Hematopoietic multipotent progenitor cell treated with erythropoietin and hydrocortisone succinate and interleukin-3 and kit ligand, for 8 days (in vitro differentiated cells): Measurements from ENCODE around the gene NAV3.

ENCODE experiments used
- DNase-seq: peaks from one replicate; pipeline ENCODE4 v3.0.0-alpha.2; 2015

The NAV3 gene

DNA sequence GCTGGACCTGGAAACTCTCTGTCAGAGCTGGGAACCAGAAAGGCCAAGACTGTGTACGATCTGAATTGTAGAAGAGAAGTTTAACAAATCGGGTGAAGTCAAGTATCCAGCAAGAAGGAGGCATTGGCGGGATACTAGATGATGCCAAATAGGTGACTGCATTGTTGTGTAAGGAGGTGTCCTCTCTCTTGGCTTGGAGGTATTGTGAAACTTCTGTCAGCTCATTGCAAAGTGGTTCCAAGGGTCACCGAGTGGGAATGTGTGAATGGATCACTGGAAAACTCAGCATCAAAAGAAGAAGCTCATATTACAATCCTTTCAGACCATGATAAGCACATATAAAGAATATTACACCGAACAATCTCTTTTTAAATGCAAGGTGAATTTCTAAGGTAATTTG, 11.7 kb downstream of the NAV3 start:
- DNase-seq = no peak

GRCh38 chr12:77845831-77846230, 15.1 kb downstream of the NAV3 start:
- no peak for DNase-seq

GRCh38 chr12:77847060-77847541, 16.4 kb downstream of the NAV3 start:
- DNase-seq = no peak

GRCh38 chr12:77847680-77848431, 17.2 kb downstream of the NAV3 start:
- DNase-seq = no peak

- DNase-seq = no peak
These were observed 19.4 kb downstream of the NAV3 start for GRCh38 chr12:77850129-77850528.

DNA sequence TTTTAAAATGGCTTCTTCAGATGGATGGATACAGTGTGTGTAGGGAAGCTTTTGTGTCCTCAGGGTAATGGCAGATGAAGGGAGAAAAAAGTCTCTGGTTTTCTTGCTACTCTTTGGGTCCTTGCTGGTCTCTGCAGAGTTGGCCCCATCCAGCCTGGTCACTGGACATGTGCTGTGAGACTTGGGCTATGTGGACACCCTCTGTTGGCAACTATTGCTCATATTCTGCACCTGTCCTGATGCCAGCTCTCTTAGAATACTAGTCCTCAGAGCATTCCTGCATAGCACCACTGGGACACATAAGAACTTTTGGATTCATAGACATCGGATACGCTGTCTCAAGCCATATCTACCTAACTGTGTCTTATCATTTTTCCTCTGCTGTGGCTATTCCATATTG, 20.0 kb downstream of the NAV3 start:
- DNase-seq = no peak

DNA sequence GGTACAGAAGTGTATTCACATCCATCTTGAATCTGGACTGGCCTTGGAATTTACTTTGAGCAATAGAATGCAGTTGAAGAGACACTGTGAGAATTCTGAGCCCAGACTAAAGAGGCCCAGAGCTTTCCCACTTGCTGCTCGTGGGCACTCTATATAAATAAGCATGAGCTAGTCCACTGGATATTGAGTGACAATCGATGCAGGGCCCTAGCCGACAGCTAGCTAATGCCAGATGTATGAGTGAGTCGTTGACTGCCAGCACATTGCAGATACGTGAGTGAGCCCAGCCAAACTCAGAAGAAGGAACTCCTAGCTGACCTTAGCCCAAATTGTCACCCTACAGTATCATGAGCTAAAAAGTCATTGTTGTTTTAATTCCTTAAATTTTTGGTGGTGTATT, 24.9 kb downstream of the NAV3 start:
- DNase-seq = no peak

- DNase-seq = no peak
These were observed 30.6 kb downstream of the NAV3 start for GRCh38 chr12:77861317-77861716.

DNA sequence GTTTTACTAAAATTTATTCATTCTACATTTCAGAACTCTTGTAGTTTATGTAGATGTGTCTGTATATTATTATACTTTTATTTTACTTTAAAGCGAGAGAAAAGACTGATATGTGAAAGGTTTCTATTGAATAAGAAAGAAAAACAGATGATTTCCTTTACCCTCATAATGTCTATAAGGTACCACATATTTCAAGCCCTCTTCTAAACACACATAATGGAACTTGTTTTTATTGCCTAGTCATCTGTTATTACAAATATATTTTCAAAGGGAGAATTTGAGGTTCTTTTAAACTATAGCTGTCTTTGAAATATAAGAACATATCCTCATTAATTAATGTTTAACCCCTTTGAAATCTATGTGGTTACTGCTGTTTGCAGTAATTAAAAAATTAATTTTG, 34.5 kb downstream of the NAV3 start:
- no peak for DNase-seq

- DNase-seq = no peak
These were observed 48.2 kb downstream of the NAV3 start for GRCh38 chr12:77878901-77879300.

GRCh38 chr12:77882709-77883108, 52.0 kb downstream of the NAV3 start:
- DNase-seq = no peak

DNA sequence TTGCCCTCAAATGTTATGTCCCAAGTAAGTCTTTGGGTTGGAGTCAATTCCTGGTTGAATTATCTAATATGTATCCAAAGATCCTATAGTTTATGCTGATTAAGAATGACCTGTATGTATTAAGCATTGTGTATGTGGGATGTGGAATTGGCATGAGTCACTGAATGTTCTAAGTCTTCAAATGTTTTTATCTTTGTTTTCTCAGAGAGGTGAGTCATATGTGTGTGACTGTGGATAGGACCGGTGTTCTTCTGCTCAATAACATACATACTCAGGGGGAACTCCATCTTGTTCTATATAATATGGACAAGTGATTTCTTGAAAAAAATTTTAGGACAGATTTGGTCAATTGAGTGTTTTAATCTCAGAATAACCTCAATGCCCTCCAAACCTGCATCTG, 57.9 kb downstream of the NAV3 start:
- DNase-seq = no peak

DNA sequence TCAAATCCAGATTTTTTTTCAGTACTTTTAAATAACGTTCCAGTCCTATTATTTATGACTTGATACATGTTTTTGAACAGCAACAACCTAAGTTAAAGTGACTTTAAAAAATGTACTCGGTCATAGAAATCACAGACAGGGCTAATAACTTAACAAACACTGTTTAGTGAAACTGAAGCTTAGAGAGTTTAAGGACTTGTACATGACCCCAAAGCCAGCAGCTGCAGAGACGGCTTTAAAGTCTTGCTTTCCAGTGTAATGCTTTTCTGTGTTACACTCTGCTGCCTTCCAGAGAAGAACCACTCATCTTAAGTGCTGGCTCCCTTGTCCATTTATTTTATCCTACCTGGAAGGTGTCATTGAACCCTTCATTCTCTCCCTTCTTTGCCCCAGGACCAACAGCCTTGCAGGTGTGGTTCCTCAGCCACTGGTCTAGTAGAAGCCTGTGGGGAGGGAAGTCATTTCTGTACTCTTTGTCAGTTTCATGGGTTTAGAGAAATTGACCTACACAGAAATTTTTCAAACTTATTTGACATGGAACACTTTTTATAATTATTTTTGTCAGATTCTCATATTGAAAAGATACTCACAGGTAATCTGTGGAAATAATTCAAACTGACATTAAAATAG, 60.9 kb downstream of the NAV3 start:
- no peak for DNase-seq

- no peak for DNase-seq
These were observed 63.2 kb downstream of the NAV3 start for GRCh38 chr12:77893918-77894317.

DNA sequence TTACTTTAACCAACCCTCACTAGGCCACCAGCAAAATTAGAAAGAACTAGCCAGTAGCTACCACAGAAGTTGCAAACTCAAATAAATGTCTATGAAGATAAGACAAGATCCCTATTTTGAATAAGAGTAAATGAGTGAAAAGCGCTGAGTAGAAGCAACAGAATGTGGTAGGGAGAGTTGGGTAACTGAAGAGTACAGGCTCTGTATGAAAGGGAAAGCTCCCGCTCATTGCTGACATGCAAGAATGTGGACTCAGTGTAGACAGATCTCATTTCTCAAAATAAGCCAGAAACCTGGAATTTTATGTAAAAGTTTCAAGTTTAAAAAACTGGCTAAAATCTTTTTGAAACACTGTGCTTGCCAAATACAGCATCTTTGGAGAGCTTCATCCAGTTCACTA, 63.9 kb downstream of the NAV3 start:
- no peak for DNase-seq

- DNase-seq = no peak
These were observed 65.0 kb downstream of the NAV3 start for GRCh38 chr12:77895699-77896098.

GRCh38 chr12:77907936-77908335, 77.2 kb downstream of the NAV3 start:
- DNase-seq = no peak

DNA sequence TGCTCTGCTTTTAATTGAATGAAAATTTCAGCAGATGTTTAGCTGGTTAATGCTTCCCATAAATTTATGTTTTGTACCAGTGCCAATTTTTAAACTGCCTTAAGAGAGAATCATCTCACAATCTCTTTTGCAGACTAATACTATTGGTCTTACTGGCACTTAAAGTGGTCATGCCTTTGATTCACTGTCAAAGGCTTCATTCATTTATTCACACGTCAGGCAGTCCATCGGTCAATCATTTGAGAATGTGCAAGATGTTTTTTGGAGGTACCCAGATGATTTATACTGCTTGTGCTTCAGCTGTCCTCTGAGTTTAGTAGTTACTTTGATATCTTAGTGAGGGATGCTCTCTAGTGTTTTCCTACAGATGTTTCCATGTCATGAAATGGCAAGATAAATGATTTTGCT, 83.4 kb downstream of the NAV3 start:
- no peak for DNase-seq

DNA sequence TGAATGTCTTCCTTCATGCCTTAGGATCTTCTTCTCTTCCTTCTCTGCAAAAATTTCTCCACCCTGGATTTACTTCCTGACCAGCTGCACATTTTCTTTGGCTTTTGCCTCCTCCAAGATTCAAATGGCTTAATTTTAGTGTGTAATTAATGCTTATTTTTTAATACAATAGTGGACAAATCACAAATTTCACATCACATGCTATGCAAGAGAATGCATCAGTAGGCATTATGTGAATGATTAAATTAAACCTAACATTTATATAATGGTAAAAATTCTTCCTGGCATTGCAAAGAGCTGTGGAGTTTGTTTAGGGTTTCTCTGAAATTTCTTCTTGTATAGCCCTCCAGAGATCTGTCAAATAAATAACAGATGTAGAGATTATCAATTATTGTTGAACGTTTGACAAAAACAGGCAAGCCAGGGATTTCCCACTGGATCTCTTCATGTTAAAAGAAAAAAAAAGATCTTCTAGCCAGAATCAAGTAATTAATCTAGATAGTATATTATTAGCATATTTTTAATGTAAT, 84.4 kb downstream of the NAV3 start:
- DNase-seq = no peak

DNA sequence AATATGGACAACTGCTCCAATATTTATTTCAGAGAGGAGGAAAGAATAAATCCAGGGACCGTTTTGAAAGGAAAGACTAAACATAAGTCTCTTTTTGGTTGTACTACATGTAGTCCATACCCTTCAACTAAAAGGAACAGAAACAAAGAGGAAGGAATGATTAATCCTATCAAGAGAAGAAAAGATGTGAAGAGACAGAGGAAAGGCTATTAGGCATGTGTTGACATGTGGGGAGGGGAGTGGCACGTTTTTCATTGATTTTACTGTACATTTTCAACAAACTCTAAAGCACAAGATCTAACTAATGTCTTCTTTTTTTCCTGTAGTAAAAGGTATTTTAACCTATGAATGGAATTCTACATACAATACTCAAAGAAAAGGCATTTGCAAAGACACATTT, 85.6 kb downstream of the NAV3 start:
- no peak for DNase-seq

DNA sequence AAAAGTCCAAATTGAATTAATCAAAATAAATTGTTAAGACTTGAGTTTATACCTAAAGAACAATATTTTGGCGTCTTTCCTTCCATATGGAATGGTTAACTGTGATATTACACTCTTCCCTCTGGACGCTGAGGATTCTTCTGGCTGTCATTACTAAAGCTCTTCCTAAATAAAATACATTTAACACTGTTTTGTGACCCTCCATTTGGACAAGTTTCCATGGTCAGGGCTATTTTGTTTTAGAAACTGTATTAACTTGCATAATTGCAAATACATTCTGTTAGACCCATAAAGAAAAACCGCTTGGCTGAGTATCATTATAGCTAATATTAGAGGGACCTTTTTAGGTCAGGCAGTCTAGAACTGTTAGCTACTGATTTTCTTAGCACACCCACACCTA, 87.4 kb downstream of the NAV3 start:
- DNase-seq = no peak

DNA sequence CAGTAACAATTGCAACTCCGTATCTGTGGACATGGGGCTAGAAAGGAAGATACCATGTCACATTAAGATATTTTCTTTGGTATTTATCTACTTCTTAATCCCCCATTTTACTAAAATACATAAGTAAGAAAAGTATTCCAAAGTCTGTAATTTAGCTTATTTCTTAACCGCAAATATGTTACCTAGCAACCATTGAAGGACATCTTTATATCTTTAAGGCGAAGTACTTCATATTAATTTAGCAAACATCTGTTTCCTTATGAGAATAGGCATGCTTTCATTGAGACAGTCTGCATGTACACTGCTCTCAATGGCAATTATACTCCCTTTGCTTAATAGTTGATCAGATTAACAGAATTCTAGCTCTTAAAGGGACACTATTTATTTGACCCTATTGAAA, 88.8 kb downstream of the NAV3 start:
- no peak for DNase-seq

DNA sequence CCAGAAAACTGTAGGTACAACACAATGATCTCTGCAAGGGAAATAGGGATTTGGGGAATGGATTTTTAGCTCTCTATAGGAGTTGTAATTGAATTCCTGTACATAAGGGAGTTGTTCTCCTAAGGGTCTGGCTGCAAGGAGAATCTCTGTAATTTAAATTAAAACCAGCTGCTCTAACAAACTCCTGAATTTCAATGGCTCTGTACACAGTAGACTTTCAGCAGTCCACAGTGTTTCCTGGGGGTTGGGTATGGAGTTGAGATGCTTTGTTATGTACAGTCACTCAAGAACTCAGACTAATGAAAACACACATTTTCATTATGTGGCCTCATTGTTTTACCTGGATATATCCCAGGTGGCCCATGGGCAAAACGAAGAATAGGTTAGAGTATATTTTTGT, 93.2 kb downstream of the NAV3 start:
- DNase-seq = no peak

- DNase-seq = no peak
These were observed 94.0 kb downstream of the NAV3 start for GRCh38 chr12:77924703-77925102.
